IPS-18a (cell line): ENCODE results near the gene NUDT3.
"Not testable (repeated sequence)": the region's sequence is repeated elsewhere in the genome, so short reads cannot be mapped to it uniquely, and the experiment has no call there.

Source experiments
- H3K27ac ChIP-seq: one replicate; pipeline ENCODE4 v1.5.1; 2013; ENCODE audit warnings: low read length
- H3K27me3 ChIP-seq: one replicate; pipeline ENCODE4 v1.6.1; 2013; ENCODE audit warnings: mild to moderate bottlenecking, low read length; ENCODE audit not compliant: control insufficient read depth, insufficient read depth
- H3K36me3 ChIP-seq: one replicate; pipeline ENCODE4 v1.6.1; 2013; ENCODE audit warnings: low read depth, low read length; ENCODE audit not compliant: control insufficient read depth
- H3K4me1 ChIP-seq: one replicate; pipeline ENCODE4 v1.6.1; 2013; ENCODE audit warnings: low read depth, low read length; ENCODE audit not compliant: control insufficient read depth
- H3K4me3 ChIP-seq: one replicate; pipeline ENCODE4 v1.5.1; 2013; ENCODE audit warnings: low read length
- H3K9ac ChIP-seq: one replicate; pipeline ENCODE4 v1.6.1; 2013; ENCODE audit warnings: mild to moderate bottlenecking, low read length, moderate library complexity
- H3K9me3 ChIP-seq: one replicate; pipeline ENCODE4 v1.6.1; 2013; ENCODE audit warnings: low read depth, low read length; ENCODE audit not compliant: control insufficient read depth

Gene NUDT3

GRCh38 chr6:34249469-34250261, 142.8 kb downstream of the NUDT3 start:
- H3K9me3 ChIP-seq = no peaks in the 10 kb centered on the region
- no peaks in the 10 kb centered on the region for H3K4me1 ChIP-seq
- no peak overlapping the region for H3K27ac ChIP-seq
- peaks cover under 1% of the 10 kb centered on the region for H3K36me3 ChIP-seq
- peak overlapping the region; percentile 76 for H3K4me3 ChIP-seq
- peak overlapping the region; percentile 52 for H3K9ac ChIP-seq
- no peaks in the 10 kb centered on the region for H3K27me3 ChIP-seq

DNA sequence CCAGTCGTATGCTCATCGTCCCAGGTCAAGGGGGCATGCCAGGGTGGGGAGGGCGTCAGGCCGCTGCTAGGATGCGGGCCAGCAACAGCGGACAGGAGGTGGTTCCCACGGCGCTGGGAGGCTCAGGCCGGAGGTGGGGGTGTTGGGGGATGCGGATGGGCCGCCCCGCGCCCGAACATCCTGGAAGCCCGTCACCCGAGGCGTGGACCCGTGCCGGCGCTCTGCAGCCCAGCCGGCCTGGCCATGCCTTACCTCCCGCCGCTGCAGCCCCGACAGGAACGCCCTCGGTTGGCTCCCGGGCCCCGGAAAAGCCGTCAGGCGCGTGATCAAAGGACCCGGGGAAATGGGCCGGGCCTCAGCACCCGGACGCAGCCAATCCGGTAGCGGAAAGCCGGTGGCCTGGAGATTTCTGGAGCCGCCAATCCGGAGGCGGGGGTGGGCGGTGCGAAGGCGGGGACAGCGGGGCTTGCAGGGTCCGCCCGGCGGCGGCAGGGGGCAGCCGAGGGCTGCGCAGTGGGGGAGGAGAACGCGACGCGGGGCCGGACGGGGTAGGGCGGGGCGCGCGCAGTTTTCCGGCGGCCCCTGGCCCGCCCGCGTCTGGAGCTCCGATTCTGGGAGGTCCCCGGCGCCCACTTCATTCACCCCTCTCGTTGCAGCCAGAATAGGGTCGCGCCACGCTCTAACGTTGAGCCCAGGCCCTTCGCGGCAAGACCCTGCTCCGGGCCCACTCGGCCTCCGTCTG, 143.6 kb downstream of the NUDT3 start, which contains the start of gene SMIM29:
SMIM29 (minus strand) TSS at position 280 of the 742 bp plus-strand sequence. CDS start 1,215 bp downstream, outside the sequence.
- H3K27me3 ChIP-seq = no peaks in the 10 kb centered on the region
- H3K4me3 ChIP-seq = peak within 1 kb of the TSS; percentile 84
- no peak within 1 kb of the TSS for H3K27ac ChIP-seq
- peaks cover 8% of the 10 kb centered on the region for H3K36me3 ChIP-seq
- H3K9me3 ChIP-seq = no peaks in the 10 kb centered on the region
- no peaks in the 10 kb centered on the region for H3K4me1 ChIP-seq
- H3K9ac ChIP-seq = peak within 1 kb of the TSS; percentile 60

DNA sequence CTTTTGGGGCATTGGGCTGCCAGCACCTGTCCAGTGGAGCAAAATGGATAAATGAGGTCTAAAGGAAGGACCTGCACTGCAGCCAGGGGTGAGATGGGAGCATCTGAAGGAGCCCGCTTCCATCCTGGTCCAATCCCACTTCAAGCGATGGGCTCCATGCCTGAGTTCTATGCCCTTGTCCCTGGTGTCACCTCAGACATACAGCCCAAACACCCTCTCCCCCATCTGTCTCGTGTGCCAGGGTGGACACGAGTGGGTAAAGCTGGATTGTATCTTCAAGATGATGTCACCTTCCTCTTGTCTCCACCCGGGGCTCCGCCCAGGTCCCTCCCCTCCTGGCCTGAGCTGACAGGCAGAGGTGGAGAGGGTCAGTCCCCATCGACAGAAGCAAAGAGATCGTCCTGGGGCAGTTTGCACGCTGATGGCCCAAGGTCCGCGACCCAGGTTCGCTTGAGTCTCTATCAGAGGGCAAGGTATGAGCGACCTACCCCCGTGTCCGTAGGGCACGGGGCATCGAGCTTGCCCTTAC, 144.2 kb downstream of the NUDT3 start:
- H3K36me3 ChIP-seq = peaks cover 14% of the 10 kb centered on the region
- H3K4me1 ChIP-seq = peaks cover 3% of the 10 kb centered on the region
- no peak overlapping the region for H3K27ac ChIP-seq
- no peaks in the 10 kb centered on the region for H3K9me3 ChIP-seq
- no peaks in the 10 kb centered on the region for H3K27me3 ChIP-seq
- H3K9ac ChIP-seq = peak overlapping the region; percentile 60
- H3K4me3 ChIP-seq = peak overlapping the region; percentile 84

DNA sequence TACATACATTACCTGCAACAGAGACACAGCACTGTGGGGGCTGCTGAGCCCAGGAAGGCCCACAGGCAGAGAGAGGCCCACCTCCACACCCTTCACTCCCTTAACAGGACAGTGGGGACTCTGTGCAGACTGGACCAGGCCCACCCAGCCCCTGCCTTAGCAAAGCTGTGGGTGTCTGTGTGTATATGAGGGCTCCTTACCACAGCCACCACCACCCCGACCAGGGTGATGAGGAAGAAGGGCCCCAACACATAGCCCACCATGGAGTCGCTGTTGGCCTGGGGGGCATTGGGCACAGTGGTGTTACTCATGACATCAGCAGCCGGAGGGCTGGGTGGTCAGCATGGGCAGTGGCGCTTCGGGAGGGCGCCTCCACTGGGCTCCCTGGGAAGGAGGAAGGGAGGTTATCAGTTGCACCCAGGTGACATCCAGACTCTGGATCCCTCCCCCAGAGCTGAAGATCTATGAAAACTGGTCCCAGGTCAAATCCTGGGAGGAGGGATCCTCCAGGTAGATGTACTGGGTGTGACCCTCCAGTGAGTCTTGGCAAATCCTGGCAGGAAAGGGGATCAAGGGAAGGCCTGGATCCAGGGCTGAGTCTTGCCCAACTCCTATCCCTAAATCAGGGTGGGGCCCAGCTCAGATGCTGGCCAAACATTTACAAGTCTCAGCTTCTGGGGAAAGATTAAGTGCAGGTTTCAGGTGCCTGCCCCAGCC, 144.8 kb downstream of the NUDT3 start:
- Histone ChIP-seq H3K4me1 (peaks cover 3% of the 10 kb centered on the region), H3K9ac (peak overlapping the region; percentile 60), H3K27me3 (no peaks in the 10 kb centered on the region), H3K36me3 (peaks cover 20% of the 10 kb centered on the region), H3K4me3 (peak overlapping the region; percentile 84), H3K27ac (no peak overlapping the region), H3K9me3 (no peaks in the 10 kb centered on the region)

GRCh38 chr6:34246563-34247391, 145.7 kb downstream of the NUDT3 start:
- Histone ChIP-seq H3K9me3 (no peaks in the 10 kb centered on the region), H3K27me3 (no peaks in the 10 kb centered on the region), H3K4me1 (peaks cover 3% of the 10 kb centered on the region), H3K27ac (no peak overlapping the region), H3K9ac (no peak overlapping the region), H3K4me3 (no peak overlapping the region), H3K36me3 (peaks cover 29% of the 10 kb centered on the region)

GRCh38 chr6:34246249-34246562, 146.3 kb downstream of the NUDT3 start:
- Histone ChIP-seq H3K27ac (no peak overlapping the region), H3K27me3 (no peaks in the 10 kb centered on the region), H3K4me1 (peaks cover 3% of the 10 kb centered on the region), H3K4me3 (no peak overlapping the region), H3K9me3 (no peaks in the 10 kb centered on the region), H3K36me3 (peaks cover 35% of the 10 kb centered on the region), H3K9ac (no peak overlapping the region)

- H3K36me3 ChIP-seq = peaks cover 39% of the 10 kb centered on the region
- H3K9ac ChIP-seq, H3K4me3 ChIP-seq, H3K4me1 ChIP-seq, H3K27ac ChIP-seq, H3K9me3 ChIP-seq, H3K27me3 ChIP-seq: not testable (repeated sequence)
These were observed 146.7 kb downstream of the NUDT3 start for GRCh38 chr6:34245761-34246140.

DNA sequence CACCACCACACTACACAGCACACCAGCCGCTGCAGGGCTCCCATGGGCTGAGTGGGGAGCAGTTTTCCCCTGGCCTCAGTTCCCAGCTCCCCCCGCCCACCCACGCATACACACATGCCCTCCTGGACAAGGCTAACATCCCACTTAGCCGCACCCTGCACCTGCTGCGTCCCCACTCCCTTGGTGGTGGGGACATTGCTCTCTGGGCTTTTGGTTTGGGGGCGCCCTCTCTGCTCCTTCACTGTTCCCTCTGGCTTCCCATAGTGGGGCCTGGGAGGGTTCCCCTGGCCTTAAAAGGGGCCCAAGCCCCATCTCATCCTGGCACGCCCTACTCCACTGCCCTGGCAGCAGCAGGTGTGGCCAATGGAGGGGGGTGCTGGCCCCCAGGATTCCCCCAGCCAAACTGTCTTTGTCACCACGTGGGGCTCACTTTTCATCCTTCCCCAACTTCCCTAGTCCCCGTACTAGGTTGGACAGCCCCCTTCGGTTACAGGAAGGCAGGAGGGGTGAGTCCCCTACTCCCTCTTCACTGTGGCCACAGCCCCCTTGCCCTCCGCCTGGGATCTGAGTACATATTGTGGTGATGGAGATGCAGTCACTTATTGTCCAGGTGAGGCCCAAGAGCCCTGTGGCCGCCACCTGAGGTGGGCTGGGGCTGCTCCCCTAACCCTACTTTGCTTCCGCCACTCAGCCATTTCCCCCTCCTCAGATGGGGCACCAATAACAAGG, 147.3 kb downstream of the NUDT3 start:
- H3K4me3 ChIP-seq, H3K9me3 ChIP-seq, H3K9ac ChIP-seq, H3K27me3 ChIP-seq, H3K4me1 ChIP-seq, H3K27ac ChIP-seq: not testable (repeated sequence)
- peaks cover 45% of the 10 kb centered on the region for H3K36me3 ChIP-seq

- H3K27ac ChIP-seq = no peak overlapping the region
- no peaks in the 10 kb centered on the region for H3K27me3 ChIP-seq
- H3K36me3 ChIP-seq = peaks cover 55% of the 10 kb centered on the region
- no peak overlapping the region for H3K9ac ChIP-seq
- H3K4me1 ChIP-seq = peaks cover 12% of the 10 kb centered on the region
- no peaks in the 10 kb centered on the region for H3K9me3 ChIP-seq
- no peak overlapping the region for H3K4me3 ChIP-seq
These were observed 148.3 kb downstream of the NUDT3 start for GRCh38 chr6:34243901-34244884.
